KMS-11 (cell line): Measurements from ENCODE around the gene FRMPD4.

ENCODE experiments used
- H2AFZ ChIP-seq: fragments of 200-600 bp; sonication (generic); 2 replicates; pipeline ENCODE4 v1.6.1; 2016; ENCODE audit warnings: antibody characterized with exemption, mixed run types, low read depth
- H3K27ac ChIP-seq: fragments of 200-600 bp; sonication (generic); 2 replicates; pipeline ENCODE4 v1.6.1; 2016; ENCODE audit warnings: mild to moderate bottlenecking, mixed run types
- H3K27me3 ChIP-seq: fragments of 200-600 bp; sonication (generic); 2 replicates; pipeline ENCODE4 v1.6.1; 2017; ENCODE audit warnings: mild to moderate bottlenecking, low read depth, mixed run types, moderate library complexity; ENCODE audit not compliant: insufficient read depth
- H3K36me3 ChIP-seq: fragments of 200-600 bp; sonication (generic); 2 replicates; pipeline ENCODE4 v1.6.1; 2017; ENCODE audit warnings: mild to moderate bottlenecking, mixed run types; ENCODE audit not compliant: insufficient read depth
- H3K4me1 ChIP-seq: fragments of 200-600 bp; sonication (generic); 2 replicates; pipeline ENCODE4 v1.6.1; 2016; ENCODE audit warnings: mild to moderate bottlenecking, low read depth, mixed run types; ENCODE audit not compliant: poor library complexity, severe bottlenecking
- H3K4me2 ChIP-seq: fragments of 200-600 bp; sonication (generic); 2 replicates; pipeline ENCODE4 v1.7.0; 2016; ENCODE audit warnings: mild to moderate bottlenecking, mixed run types
- H3K4me3 ChIP-seq: fragments of 200-600 bp; sonication (generic); IDR thresholded peaks from 2 replicates; pipeline ENCODE4 v1.6.1; 2017; ENCODE audit warnings: low read depth, low read length, mixed read lengths; ENCODE audit not compliant: insufficient read depth
- H3K79me2 ChIP-seq: fragments of 200-600 bp; sonication (generic); 2 replicates; pipeline ENCODE4 v1.6.1; 2016; ENCODE audit warnings: low read depth, mixed run types; ENCODE audit not compliant: insufficient read depth
- H3K9ac ChIP-seq: fragments of 200-600 bp; sonication (generic); 2 replicates; pipeline ENCODE4 v1.6.1; 2016; ENCODE audit warnings: mild to moderate bottlenecking, mixed run types
- H4K20me1 ChIP-seq: fragments of 200-600 bp; sonication (generic); 2 replicates; pipeline ENCODE4 v1.6.1; 2016; ENCODE audit warnings: mild to moderate bottlenecking, mixed run types; ENCODE audit not compliant: insufficient read depth
- CTCF ChIP-seq: fragments of 200-600 bp; sonication (generic); conservative IDR thresholded peaks from 2 replicates; pipeline ENCODE4 v1.6.1; 2017; ENCODE audit warnings: low read depth, mild to moderate bottlenecking, antibody characterized with exemption, low read length, moderate library complexity, mixed read lengths

FRMPD4 gene

GRCh38 chrX:12768491-12768890 lies 630.2 kb downstream of the FRMPD4 start:
- no peak overlapping the region for H3K4me2 ChIP-seq
- no peak overlapping the region for H3K9ac ChIP-seq
- H3K27ac ChIP-seq: no peak overlapping the region
- H3K27me3 ChIP-seq: no peaks in the 10 kb centered on the region
- no peak overlapping the region for H3K4me3 ChIP-seq
- no peaks in the 10 kb centered on the region for H3K4me1 ChIP-seq
- H2AFZ ChIP-seq: no peak overlapping the region
- H3K79me2 ChIP-seq: no peaks in the 10 kb centered on the region
- no peaks in the 10 kb centered on the region for H4K20me1 ChIP-seq
- no peaks in the 10 kb centered on the region for H3K36me3 ChIP-seq
- no peak for TF ChIP-seq CTCF

GRCh38 chrX:12770440-12770839 lies 632.2 kb downstream of the FRMPD4 start:
- Histone ChIP-seq H3K4me2 (no peak overlapping the region), H2AFZ (no peak overlapping the region), H3K4me1 (no peaks in the 10 kb centered on the region), H3K9ac (no peak overlapping the region), H3K27ac (no peak overlapping the region), H3K4me3 (no peak overlapping the region), H3K36me3 (no peaks in the 10 kb centered on the region), H3K79me2 (no peaks in the 10 kb centered on the region), H3K27me3 (no peaks in the 10 kb centered on the region), H4K20me1 (no peaks in the 10 kb centered on the region)
- TF ChIP-seq CTCF: peak; percentile 70

GRCh38 chrX:12771445-12772069 lies 633.3 kb downstream of the FRMPD4 start:
- Histone ChIP-seq H3K36me3 (no peaks in the 10 kb centered on the region), H3K4me1 (no peaks in the 10 kb centered on the region), H3K27ac (no peak overlapping the region), H2AFZ (no peak overlapping the region), H3K27me3 (no peaks in the 10 kb centered on the region), H4K20me1 (no peaks in the 10 kb centered on the region), H3K9ac (no peak overlapping the region), H3K4me3 (no peak overlapping the region), H3K79me2 (no peaks in the 10 kb centered on the region), H3K4me2 (no peak overlapping the region)
- no peak; the same call in 1 of the 2 replicates for TF ChIP-seq CTCF
